Esophagus squamous epithelium (tissue), 5 donors: ENCODE data around the gene MFSD2B. TPM values are rescaled to one million over a fixed set of nuclear protein-coding genes. Genes with fewer than 3 reads are reported as not detected.
"Not testable (repeated sequence)": the region's sequence is repeated elsewhere in the genome, so short reads cannot be mapped to it uniquely, and the experiment has no call there.

Experiments used
- DNase-seq: peaks from one replicate; lab custom pipeline; 2025; lab: John Stamatoyannopoulos, UW
- H3K27ac ChIP-seq, 4 donors: fragments of 200-600 bp; sonication (generic); one replicate each; pipeline ENCODE4 v1.5.1; 2016 to 2019; ENCODE audit warnings: mild to moderate bottlenecking in 1 of 4
- H3K27me3 ChIP-seq, 4 donors: fragments of 200-600 bp; sonication (generic); 1 replicate in 3 of 4; 2 replicates in 1 of 4; pipeline versions ENCODE4 v1.5.1 to v1.6.0; 2017 to 2021; ENCODE audit warnings: antibody characterized with exemption in 1 of 4
- H3K36me3 ChIP-seq, 3 donors: fragments of 200-600 bp; sonication (generic); one replicate each; pipeline ENCODE4 v1.5.1; 2016 to 2019
- H3K4me1 ChIP-seq, 3 donors: fragments of 200-600 bp; sonication (generic); one replicate each; pipeline ENCODE4 v1.5.1; 2017 to 2019
- H3K4me3 ChIP-seq, 4 donors: fragments of 200-600 bp; sonication (generic); 1 replicate in 3 of 4; 2 replicates in 1 of 4; pipeline ENCODE4 v1.5.1; 2016 to 2019; ENCODE audit warnings: mild to moderate bottlenecking in 2 of 4, moderate library complexity in 1 of 4
- H3K9me3 ChIP-seq, 3 donors: fragments of 200-600 bp; sonication (generic); one replicate each; pipeline ENCODE4 v1.5.1; 2016 to 2019
- POLR2A ChIP-seq, 4 donors: fragments of 450-650 bp; IDR thresholded peaks; one replicate each; pipeline ENCODE4 v1.6.1; 2017; ENCODE audit warnings: antibody characterized with exemption in 4 of 4, mild to moderate bottlenecking in 4 of 4, moderate library complexity in 3 of 4
- WGBS, 2 donors: methylation state at CpG; one replicate each; pipeline ENCODE4 v1.1.5; 2018; 5-methylcytosine and 5-hydroxymethylcytosine counted together
- intact Hi-C: fragments of 100-400 bp; cut with DNase I; formaldehyde crosslinking; loops from one replicate; pipeline ENCODE4 v1.15.0; 2022
- total RNA-seq, 4 donors: library from RNA; depleted of rRNA; stranded (reverse); fragments of >200 nt; gene quantifications; one replicate each; pipeline ENCODE4 v1.1.0, GENCODE V29; 2016
- TF ChIP-seq, protein P1 (sequence below), 6 experiments: fragments of 450-650 bp in 4 of 6; fragments of 200-600 bp in 2 of 6; sonication (generic) in 2 of 6; IDR thresholded peaks; one replicate each; pipeline ENCODE4 v1.5.1; 2016 to 2019; ENCODE audit warnings: antibody characterized with exemption in 6 of 6, mild to moderate bottlenecking in 4 of 6, moderate library complexity in 4 of 6
- donor health status: DM: yes; HTN: yes; CAD: no.

MFSD2B gene
- total RNA-seq, 4 donors from 2014 or later = 0.19 TPM; not detected in 3

DNA sequence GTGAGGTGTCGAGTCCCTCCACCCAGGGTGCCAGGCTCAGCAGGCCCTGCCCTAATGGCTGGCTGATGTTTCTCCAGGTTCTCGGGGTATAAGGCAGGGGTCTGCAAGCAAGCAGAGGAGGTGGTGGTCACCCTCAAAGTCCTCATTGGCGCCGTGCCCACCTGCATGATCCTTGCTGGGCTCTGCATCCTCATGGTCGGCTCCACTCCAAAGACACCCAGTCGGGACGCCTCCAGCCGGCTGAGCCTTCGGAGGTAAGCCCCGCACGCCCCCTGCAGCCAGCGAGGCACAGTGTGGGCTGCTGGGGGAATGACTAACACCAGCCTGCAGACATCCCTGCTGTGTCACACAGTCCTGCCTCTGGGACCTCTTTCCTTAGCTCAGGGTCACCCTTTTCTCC lies 14.1 kb downstream of the MFSD2B start:
- DNase-seq = no peak
- peaks cover 0 to 67% (median 0%) of the 10 kb centered on the region in 3 donors for H3K36me3 ChIP-seq
- H3K4me1 ChIP-seq = no peaks in the 10 kb centered on the region
- 70 to 71% methylated on average over 7 to 8 of the region's 12 CpGs for WGBS, 2 donors
- no peak overlapping the region for H3K27ac ChIP-seq
- no peak for TF ChIP-seq POLR2A (IDR thresholded peaks at IDR 0.05)
- TF ChIP-seq, protein P1, sequence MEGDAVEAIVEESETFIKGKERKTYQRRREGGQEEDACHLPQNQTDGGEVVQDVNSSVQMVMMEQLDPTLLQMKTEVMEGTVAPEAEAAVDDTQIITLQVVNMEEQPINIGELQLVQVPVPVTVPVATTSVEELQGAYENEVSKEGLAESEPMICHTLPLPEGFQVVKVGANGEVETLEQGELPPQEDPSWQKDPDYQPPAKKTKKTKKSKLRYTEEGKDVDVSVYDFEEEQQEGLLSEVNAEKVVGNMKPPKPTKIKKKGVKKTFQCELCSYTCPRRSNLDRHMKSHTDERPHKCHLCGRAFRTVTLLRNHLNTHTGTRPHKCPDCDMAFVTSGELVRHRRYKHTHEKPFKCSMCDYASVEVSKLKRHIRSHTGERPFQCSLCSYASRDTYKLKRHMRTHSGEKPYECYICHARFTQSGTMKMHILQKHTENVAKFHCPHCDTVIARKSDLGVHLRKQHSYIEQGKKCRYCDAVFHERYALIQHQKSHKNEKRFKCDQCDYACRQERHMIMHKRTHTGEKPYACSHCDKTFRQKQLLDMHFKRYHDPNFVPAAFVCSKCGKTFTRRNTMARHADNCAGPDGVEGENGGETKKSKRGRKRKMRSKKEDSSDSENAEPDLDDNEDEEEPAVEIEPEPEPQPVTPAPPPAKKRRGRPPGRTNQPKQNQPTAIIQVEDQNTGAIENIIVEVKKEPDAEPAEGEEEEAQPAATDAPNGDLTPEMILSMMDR (IDR thresholded peaks at IDR 0.05) = no peak
- no peaks in the 10 kb centered on the region for H3K27me3 ChIP-seq
- H3K4me3 ChIP-seq = no peak overlapping the region
- intact Hi-C loops = no loop called here
- no peaks in the 10 kb centered on the region for H3K9me3 ChIP-seq

DNA sequence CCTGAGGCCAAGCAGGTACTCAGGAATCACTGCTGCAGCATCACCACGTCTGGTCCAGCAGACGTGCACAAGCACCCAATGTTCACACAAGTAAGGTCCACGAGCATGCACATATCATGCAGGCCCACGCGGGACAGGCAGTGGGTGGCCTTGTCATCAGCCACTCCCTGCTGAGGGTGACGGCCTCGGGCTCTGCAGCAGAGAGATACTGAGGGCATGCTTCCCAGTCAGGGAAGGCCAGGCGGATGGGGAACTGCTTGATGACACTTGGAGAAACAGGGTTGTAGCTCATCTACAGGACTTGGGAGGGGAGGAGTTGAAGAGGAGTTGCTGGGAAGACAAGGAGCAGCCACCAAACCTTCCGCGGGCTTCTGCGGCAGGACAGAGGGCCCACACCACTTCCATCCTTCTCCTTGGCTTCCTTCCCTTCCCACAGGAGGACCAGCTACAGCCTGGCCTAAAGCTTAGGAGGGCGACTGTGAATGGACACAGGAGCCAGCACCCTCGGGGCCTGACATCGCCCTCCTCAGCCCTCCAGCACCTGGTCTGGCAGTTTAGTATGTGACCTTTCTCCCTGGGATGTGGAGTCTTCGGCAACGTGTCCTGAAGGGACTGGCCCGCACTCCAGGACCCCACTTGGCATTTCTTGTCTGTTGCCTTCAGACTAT lies 15.2 kb downstream of the MFSD2B start:
- Histone ChIP-seq H3K4me3 (no peak overlapping the region), H3K27me3 (no peaks in the 10 kb centered on the region), H3K4me1 (no peaks in the 10 kb centered on the region), H3K36me3 (peaks cover 0 to 78% (median 0%) of the 10 kb centered on the region in 3 donors), H3K27ac (no peak overlapping the region), H3K9me3 (no peaks in the 10 kb centered on the region)
- DNase-seq = no peak
- no peak for TF ChIP-seq POLR2A (IDR thresholded peaks at IDR 0.05)
- TF ChIP-seq, protein P1 (IDR thresholded peaks at IDR 0.05) = no peak
- intact Hi-C loops = no loop called here
- 83 to 89% methylated on average over 6 to 9 of the region's 17 CpGs for WGBS, 2 donors

DNA sequence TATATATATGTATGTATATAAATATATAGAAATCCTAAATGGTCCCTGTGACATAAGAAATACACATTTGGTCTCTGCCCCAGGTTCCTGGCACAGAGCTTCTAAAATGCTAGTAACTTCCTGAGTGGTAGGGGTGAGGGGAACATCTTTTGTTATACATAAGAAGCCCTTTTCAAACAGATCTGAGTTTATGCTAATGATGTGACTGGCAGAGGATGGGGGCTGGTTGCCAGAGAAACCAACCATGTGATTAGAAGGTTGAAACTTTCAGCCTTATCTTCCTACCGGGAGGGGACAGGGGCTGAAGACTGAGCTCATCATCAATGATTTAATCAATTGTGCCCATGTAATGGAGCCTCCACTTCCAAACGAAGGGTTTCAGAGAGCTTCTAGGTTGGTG lies 16.3 kb downstream of the MFSD2B start:
- 62 to 74% methylated on average over 2 of the region's 2 CpGs for WGBS, 2 donors
- no peaks in the 10 kb centered on the region for H3K27me3 ChIP-seq
- intact Hi-C loops = no loop called here
- no peak for TF ChIP-seq POLR2A (IDR thresholded peaks at IDR 0.05)
- TF ChIP-seq, protein P1 (IDR thresholded peaks at IDR 0.05) = no peak
- H3K4me3 ChIP-seq = no peak overlapping the region
- no peak for DNase-seq
- H3K36me3 ChIP-seq = peaks cover 0 to 89% (median 6%) of the 10 kb centered on the region in 3 donors
- H3K4me1 ChIP-seq = no peaks in the 10 kb centered on the region
- no peaks in the 10 kb centered on the region for H3K9me3 ChIP-seq
- H3K27ac ChIP-seq = no peak overlapping the region

DNA sequence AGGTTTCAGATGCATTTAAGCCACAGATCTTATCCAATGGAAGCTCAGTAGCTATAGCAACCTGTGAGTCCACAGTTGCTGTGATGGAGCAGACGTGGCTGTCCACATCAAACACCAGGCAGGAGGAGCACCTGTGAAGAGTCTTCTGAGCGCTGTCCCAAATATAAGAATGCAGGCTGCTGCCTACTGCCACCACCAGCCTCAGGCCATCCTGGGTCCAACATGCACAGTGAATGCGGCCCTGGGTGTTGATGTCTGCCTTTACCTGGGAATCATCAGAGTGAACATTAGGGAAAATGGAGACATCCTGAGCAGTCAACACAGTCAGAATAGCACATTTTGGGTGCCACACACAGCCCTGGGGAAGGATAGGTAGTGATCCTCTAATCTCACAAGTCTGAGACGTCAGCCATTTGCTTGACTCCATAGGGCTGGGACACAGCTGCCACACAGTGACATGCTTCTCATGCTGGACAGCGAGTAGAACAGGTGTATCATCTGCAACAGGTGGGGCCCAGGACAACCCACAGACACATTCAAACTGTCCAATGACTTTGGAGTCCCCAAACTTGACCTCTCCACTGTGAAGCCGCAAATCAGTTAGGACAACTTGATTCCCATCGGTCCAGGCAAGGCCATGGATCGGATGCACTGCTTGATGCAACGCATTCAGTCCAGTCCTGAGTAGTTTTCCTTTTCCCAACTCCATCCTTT lies 29.1 kb downstream of the MFSD2B start:
- WGBS, 2 donors = 90 to 94% methylated on average over 9 of the region's 9 CpGs
- intact Hi-C loops = no loop called here
- DNase-seq = no peak
- no peaks in the 10 kb centered on the region for H3K9me3 ChIP-seq
- H3K27me3 ChIP-seq = no peaks in the 10 kb centered on the region
- no peaks in the 10 kb centered on the region for H3K4me1 ChIP-seq
- peaks cover 0 to 38% (median 18%) of the 10 kb centered on the region in 3 donors for H3K36me3 ChIP-seq
- TF ChIP-seq, protein P1 (IDR thresholded peaks at IDR 0.05) = no peak
- TF ChIP-seq POLR2A (IDR thresholded peaks at IDR 0.05) = no peak
- no peak overlapping the region for H3K4me3 ChIP-seq
- H3K27ac ChIP-seq = no peak overlapping the region

DNA sequence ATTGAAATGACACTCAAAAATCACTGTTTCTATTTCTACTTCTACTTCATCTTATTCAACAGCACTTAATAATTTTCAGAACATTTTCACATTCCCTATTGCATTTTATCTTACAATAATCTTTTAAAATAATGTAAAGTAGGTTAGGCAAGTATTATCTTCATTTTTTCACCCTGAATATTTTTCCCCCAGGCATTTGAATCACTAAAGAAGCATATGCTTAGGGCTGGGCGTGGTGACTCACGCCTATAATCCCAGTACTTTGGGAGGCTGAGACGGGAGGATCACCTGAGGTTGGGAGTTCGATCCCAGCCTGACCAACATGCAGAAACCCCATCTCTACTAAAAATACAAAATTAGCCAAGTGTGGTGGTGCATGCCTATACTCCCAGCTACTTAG lies 30.6 kb downstream of the MFSD2B start:
- 76 to 83% methylated on average over 4 of the region's 4 CpGs for WGBS, 2 donors
- no peak overlapping the region for H3K4me3 ChIP-seq
- intact Hi-C loops = no loop called here
- no peak for TF ChIP-seq POLR2A (IDR thresholded peaks at IDR 0.05)
- TF ChIP-seq, protein P1 (IDR thresholded peaks at IDR 0.05) = no peak
- no peaks in the 10 kb centered on the region for H3K9me3 ChIP-seq
- no peak for DNase-seq
- H3K27me3 ChIP-seq = no peaks in the 10 kb centered on the region
- peaks cover 0 to 7% (median 0%) of the 10 kb centered on the region in 3 donors for H3K4me1 ChIP-seq
- peaks cover 0 to 38% (median 18%) of the 10 kb centered on the region in 3 donors for H3K36me3 ChIP-seq
- no peak overlapping the region for H3K27ac ChIP-seq

DNA sequence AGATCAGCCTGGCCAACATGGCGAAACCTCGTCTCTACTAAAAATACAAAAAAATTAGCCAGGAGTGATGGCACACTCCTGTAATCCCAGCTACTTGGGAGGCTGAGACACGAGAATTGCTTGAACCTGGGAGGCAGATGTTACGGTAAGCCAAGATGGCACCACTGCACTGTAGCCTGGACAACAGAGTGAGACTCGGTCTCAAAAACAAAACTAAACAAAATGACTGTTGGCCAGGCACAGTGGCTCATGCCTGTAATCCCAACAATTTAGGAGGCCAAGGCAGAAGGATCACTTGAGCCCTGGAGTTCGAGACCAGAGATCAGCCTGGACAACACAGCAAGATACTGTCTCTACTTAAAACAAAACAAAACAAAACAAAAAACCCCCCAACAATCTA lies 33.2 kb downstream of the MFSD2B start:
- Histone ChIP-seq H3K4me1 (peaks cover 2 to 28% (median 8%) of the 10 kb centered on the region in 3 donors), H3K36me3 (peaks cover 0 to 18% (median 9%) of the 10 kb centered on the region in 3 donors)
- intact Hi-C loops, H3K9me3 ChIP-seq, DNase-seq, H3K4me3 ChIP-seq, H3K27ac ChIP-seq, H3K27me3 ChIP-seq: not testable (repeated sequence)
- 87 to 95% methylated on average over 6 of the region's 6 CpGs for WGBS, 2 donors
